Measurements from ENCODE around the gene WSCD2. TPM values are rescaled to one million over a fixed set of nuclear protein-coding genes. Genes with fewer than 3 reads are reported as not detected.
"Not testable (repeated sequence)": the region's sequence is repeated elsewhere in the genome, so short reads cannot be mapped to it uniquely, and the experiment has no call there.

Gene WSCD2
- total RNA-seq, 1 experiment from 2014 or later = 0.06 TPM

GRCh38 chr12:108196319-108196718, 67.2 kb downstream of the WSCD2 start:
- DNase-seq (ENCODE audit: low read depth) = no peak

GRCh38 chr12:108196921-108197320, 67.8 kb downstream of the WSCD2 start:
- no peak for DNase-seq (ENCODE audit: low read depth)

- no peak for DNase-seq (ENCODE audit: low read depth)
These were observed 69.0 kb downstream of the WSCD2 start for GRCh38 chr12:108198043-108198442.

- no peak for DNase-seq (ENCODE audit: low read depth)
These were observed 70.0 kb downstream of the WSCD2 start for GRCh38 chr12:108199106-108199505.

- no peak for DNase-seq (ENCODE audit: low read depth)
These were observed 72.7 kb downstream of the WSCD2 start for GRCh38 chr12:108201808-108202207.

- no peak for DNase-seq (ENCODE audit: low read depth)
These were observed 75.3 kb downstream of the WSCD2 start for GRCh38 chr12:108204117-108204987.

- no peak for DNase-seq (ENCODE audit: low read depth)
These were observed 76.8 kb downstream of the WSCD2 start for GRCh38 chr12:108205864-108206263.

- DNase-seq (ENCODE audit: low read depth) = no peak
These were observed 79.0 kb downstream of the WSCD2 start for GRCh38 chr12:108207791-108208730.

- DNase-seq (ENCODE audit: low read depth) = no peak
These were observed 80.9 kb downstream of the WSCD2 start for GRCh38 chr12:108210001-108210400.

GRCh38 chr12:108211157-108211556, 82.1 kb downstream of the WSCD2 start:
- DNase-seq (ENCODE audit: low read depth) = no peak

- DNase-seq (ENCODE audit: low read depth) = no peak
These were observed 84.9 kb downstream of the WSCD2 start for GRCh38 chr12:108213871-108214445.

GRCh38 chr12:108214486-108214885, 85.4 kb downstream of the WSCD2 start:
- DNase-seq (ENCODE audit: low read depth) = peak; percentile 34

GRCh38 chr12:108215458-108215857, 86.4 kb downstream of the WSCD2 start:
- DNase-seq (ENCODE audit: low read depth) = no peak

GRCh38 chr12:108218921-108219320, 89.8 kb downstream of the WSCD2 start:
- DNase-seq (ENCODE audit: low read depth) = no peak

GRCh38 chr12:108225101-108225500, 96.0 kb downstream of the WSCD2 start:
- DNase-seq (ENCODE audit: low read depth) = not testable (repeated sequence)

GRCh38 chr12:108226866-108227265, 97.8 kb downstream of the WSCD2 start:
- no peak for DNase-seq (ENCODE audit: low read depth)

- DNase-seq (ENCODE audit: low read depth) = no peak
These were observed 99.7 kb downstream of the WSCD2 start for GRCh38 chr12:108228746-108229145.

- no peak for DNase-seq (ENCODE audit: low read depth)
These were observed 102.2 kb downstream of the WSCD2 start for GRCh38 chr12:108231109-108231905.

- no peak for DNase-seq (ENCODE audit: low read depth)
These were observed 102.9 kb downstream of the WSCD2 start for GRCh38 chr12:108231909-108232434.

- peak; percentile 22 for DNase-seq (ENCODE audit: low read depth)
These were observed 103.5 kb downstream of the WSCD2 start for GRCh38 chr12:108232565-108232964.

GRCh38 chr12:108234158-108234557, 105.1 kb downstream of the WSCD2 start:
- DNase-seq (ENCODE audit: low read depth) = peak; percentile 37

Measured in Daoy (cell line).